Esophagus muscularis mucosa (tissue), 4 donors: ENCODE measurements around the gene FCHSD1. TPM values are rescaled to one million over a fixed set of nuclear protein-coding genes. Genes with fewer than 3 reads are reported as not detected.

ENCODE experiments used
- DNase-seq: peaks from one replicate; pipeline ENCODE4 v3.0.0-alpha.2; 2017; ENCODE audit errors: extremely low spot score
- H3K27ac ChIP-seq, 4 donors: fragments of 200-600 bp; sonication (generic); replicated peaks in 1 of 4; 1 replicate in 3 of 4; 2 replicates in 1 of 4; pipeline ENCODE4 v1.5.1; 2016 to 2019; ENCODE audit warnings: mild to moderate bottlenecking in 1 of 4
- H3K27me3 ChIP-seq, 4 donors: fragments of 200-600 bp; sonication (generic); one replicate each; pipeline versions ENCODE4 v1.5.1 to v1.6.0; 2016 to 2019
- H3K36me3 ChIP-seq, 4 donors: fragments of 200-600 bp; sonication (generic); one replicate each; pipeline ENCODE4 v1.5.1; 2016 to 2019
- H3K4me1 ChIP-seq, 4 donors: fragments of 200-600 bp; sonication (generic); one replicate each; pipeline ENCODE4 v1.5.1; 2016 to 2019
- H3K4me3 ChIP-seq, 4 donors: fragments of 200-600 bp; sonication (generic); 1 replicate in 2 of 4; 2 replicates in 2 of 4; pipeline ENCODE4 v1.5.1; 2016 to 2019; ENCODE audit warnings: mild to moderate bottlenecking in 4 of 4, moderate library complexity in 1 of 4
- H3K9me3 ChIP-seq, 4 donors: fragments of 200-600 bp; sonication (generic); 1 replicate in 3 of 4; 2 replicates in 1 of 4; pipeline ENCODE4 v1.5.1; 2016 to 2019
- CTCF ChIP-seq, 3 experiments: fragments of 200-600 bp in 2 of 3; fragments of 450-650 bp in 1 of 3; sonication (generic) in 2 of 3; IDR thresholded peaks; one replicate each; pipeline ENCODE4 v1.5.1; 2017 to 2019; ENCODE audit warnings: antibody characterized with exemption in 3 of 3, mild to moderate bottlenecking in 2 of 3, moderate library complexity in 1 of 3
- EP300 ChIP-seq: sonication (generic); formaldehyde crosslinking; IDR thresholded peaks from one replicate; pipeline ENCODE4 v1.6.1; 2017; ENCODE audit warnings: antibody characterized with exemption
- POLR2A ChIP-seq: fragments of 450-650 bp; IDR thresholded peaks from one replicate; pipeline ENCODE4 v1.6.1; 2017; ENCODE audit warnings: antibody characterized with exemption, moderate library complexity, mild to moderate bottlenecking, low read depth
- POLR2AphosphoS5 ChIP-seq, 2 donors: sonication (generic); formaldehyde crosslinking; IDR thresholded peaks; one replicate each; pipeline ENCODE4 v1.6.1; 2017; ENCODE audit warnings: antibody characterized with exemption in 2 of 2
- WGBS: methylation state at CpG from one replicate; pipeline ENCODE4 v1.1.5; 2018; 5-methylcytosine and 5-hydroxymethylcytosine counted together
- intact Hi-C: fragments of 100-400 bp; cut with DNase I; formaldehyde crosslinking; loops from one replicate; pipeline ENCODE4 v1.15.1; 2023
- total RNA-seq, 4 donors: library from RNA; depleted of rRNA; stranded (reverse); fragments of >200 nt; gene quantifications; one replicate each; pipeline versions ENCODE4 v1.1.0 to v1.2.1, GENCODE V29; 2016

Gene FCHSD1
- total RNA-seq, 4 donors from 2014 or later, result 10.4 to 21.8 (median 12.9) TPM

GRCh38 chr5:141618804-141619554, 32.2 kb downstream of the FCHSD1 start, which contains the start of gene DIAPH1:
TSS of gene DIAPH1 (minus strand) at chr5:141619000. CDS start at chr5:141618914, 86 bp downstream.
- WGBS, result 15% methylated on average over 4 of the region's 70 CpGs
- H3K9me3 ChIP-seq, result no peaks in the 10 kb centered on the region
- H3K27ac ChIP-seq, result peak within 1 kb of the TSS; percentile 83 to 93 (median 91)
- peaks cover 24 to 36% (median 30%) of the 10 kb centered on the region in 4 donors for H3K4me1 ChIP-seq
- TF ChIP-seq CTCF (IDR thresholded peaks at IDR 0.05), result peak; percentile 99 to 100 (median 100)
- peak; percentile 89 to 92 for TF ChIP-seq POLR2AphosphoS5 (IDR thresholded peaks at IDR 0.05)
- peak; percentile 80 for TF ChIP-seq POLR2A
- no peak for TF ChIP-seq EP300
- no peaks in the 10 kb centered on the region for H3K27me3 ChIP-seq
- H3K36me3 ChIP-seq, result peaks cover 10 to 40% (median 35%) of the 10 kb centered on the region in 4 donors
- intact Hi-C loops, result loop anchor here (1.0 kb wide), 1 partner anchor 27 kb away; no protein-coding TSS in a partner anchor
- DNase-seq, result peak; percentile 99
- H3K4me3 ChIP-seq, result peak within 1 kb of the TSS; percentile 75 to 93 (median 88)

GRCh38 chr5:141618030-141618803, 33.0 kb downstream of the FCHSD1 start:
- Histone ChIP-seq H3K9me3 (no peaks in the 10 kb centered on the region), H3K27ac (peak overlapping the region; percentile 83 to 93 (median 91)), H3K36me3 (peaks cover 10 to 32% (median 28%) of the 10 kb centered on the region in 4 donors), H3K27me3 (no peaks in the 10 kb centered on the region), H3K4me1 (peaks cover 24 to 36% (median 31%) of the 10 kb centered on the region in 4 donors), H3K4me3 (peak overlapping the region; percentile 75 to 93 (median 88))
- no peak for DNase-seq
- WGBS, result under 1% methylated on average over 32 of the region's 36 CpGs
- intact Hi-C loops, result no loop called here
- TF ChIP-seq EP300 (no peak), CTCF (IDR thresholded peaks at IDR 0.05) (no peak)

GRCh38 chr5:141617682-141618029, 33.6 kb downstream of the FCHSD1 start:
- intact Hi-C loops, result no loop called here
- 22% methylated on average over 9 of the region's 9 CpGs for WGBS
- TF ChIP-seq POLR2AphosphoS5 (IDR thresholded peaks at IDR 0.05), result no peak
- TF ChIP-seq CTCF (IDR thresholded peaks at IDR 0.05), result no peak
- no peak for TF ChIP-seq EP300
- no peak for TF ChIP-seq POLR2A
- Histone ChIP-seq H3K27ac (peak overlapping the region; percentile 83 to 93 (median 91)), H3K36me3 (peaks cover 10 to 26% (median 22%) of the 10 kb centered on the region in 4 donors), H3K4me3 (peak overlapping the region; percentile 75 to 93 (median 88)), H3K9me3 (no peaks in the 10 kb centered on the region), H3K4me1 (peaks cover 27 to 36% (median 31%) of the 10 kb centered on the region in 4 donors), H3K27me3 (no peaks in the 10 kb centered on the region)
- DNase-seq, result no peak

- intact Hi-C loops, result no loop called here
- WGBS, result 50% methylated on average over 2 of the region's 2 CpGs
These were observed 34.1 kb downstream of the FCHSD1 start for GRCh38 chr5:141617128-141617527.

More at GRCh38 chr5:141617128-141617527, 34.1 kb downstream of the FCHSD1 start:
- Histone ChIP-seq H3K4me1 (peaks cover 27 to 36% (median 31%) of the 10 kb centered on the region in 4 donors), H3K9me3 (no peaks in the 10 kb centered on the region), H3K4me3 (peak overlapping the region in 3 of 4 donors; percentile 84 to 93 (median 91)), H3K36me3 (peaks cover 10 to 21% (median 17%) of the 10 kb centered on the region in 4 donors), H3K27ac (peak overlapping the region; percentile 83 to 93 (median 91)), H3K27me3 (no peaks in the 10 kb centered on the region)
- TF ChIP-seq EP300, result no peak
- no peak for TF ChIP-seq POLR2A
- no peak for TF ChIP-seq POLR2AphosphoS5 (IDR thresholded peaks at IDR 0.05)
- TF ChIP-seq CTCF (IDR thresholded peaks at IDR 0.05), result no peak
- no peak for DNase-seq
